T-helper 17 cell (primary cell): ENCODE results near the gene ANKRD27. TPM values are rescaled to one million over a fixed set of nuclear protein-coding genes. Genes with fewer than 3 reads are reported as not detected.
"Not testable (repeated sequence)": the region's sequence is repeated elsewhere in the genome, so short reads cannot be mapped to it uniquely, and the experiment has no call there.

Source experiments
- ATAC-seq: fragments of 150-1000 bp; cut with Tn5 transposase; 2 replicates; pipeline ENCODE4 v1.10.0; 2021; ENCODE audit warnings: mild to moderate bottlenecking, moderate library complexity
- DNase-seq, 3 donors: peaks; one replicate each; pipeline versions ENCODE4 v3.0.0 to v3.0.0-alpha.2; 2020 to 2021
- H3K9me3 ChIP-seq: one replicate; pipeline ENCODE4 v1.7.0; 2013; ENCODE audit warnings: low read length, mild to moderate bottlenecking; ENCODE audit not compliant: control insufficient read depth, poor library complexity, severe bottlenecking
- H3K27ac Mint-ChIP-seq: one replicate; pipeline ENCODE4 v1.8.0; 2022; ENCODE audit warnings: mild to moderate bottlenecking, moderate library complexity, mixed read lengths
- H3K27me3 Mint-ChIP-seq: one replicate; pipeline ENCODE4 v1.8.0; 2022; ENCODE audit warnings: mixed read lengths
- H3K36me3 Mint-ChIP-seq: one replicate; pipeline ENCODE4 v1.8.0; 2022; ENCODE audit warnings: low read depth, mixed read lengths
- H3K4me1 Mint-ChIP-seq: one replicate; pipeline ENCODE4 v1.8.0; 2022; ENCODE audit warnings: mild to moderate bottlenecking, mixed read lengths
- H3K4me3 Mint-ChIP-seq: one replicate; pipeline ENCODE4 v1.8.0; 2022; ENCODE audit warnings: mild to moderate bottlenecking, moderate library complexity, mixed read lengths
- total RNA-seq, 4 donors: library from RNA in 2 of 4; stranded (reverse) in 2 of 4; gene quantifications; one replicate each; pipeline ENCODE4 v1.2.3 and lab custom pipeline; 2022 to 2026

The ANKRD27 gene
- total RNA-seq, 2 donors from 2014 or later = 33.9 to 35.8 TPM

DNA sequence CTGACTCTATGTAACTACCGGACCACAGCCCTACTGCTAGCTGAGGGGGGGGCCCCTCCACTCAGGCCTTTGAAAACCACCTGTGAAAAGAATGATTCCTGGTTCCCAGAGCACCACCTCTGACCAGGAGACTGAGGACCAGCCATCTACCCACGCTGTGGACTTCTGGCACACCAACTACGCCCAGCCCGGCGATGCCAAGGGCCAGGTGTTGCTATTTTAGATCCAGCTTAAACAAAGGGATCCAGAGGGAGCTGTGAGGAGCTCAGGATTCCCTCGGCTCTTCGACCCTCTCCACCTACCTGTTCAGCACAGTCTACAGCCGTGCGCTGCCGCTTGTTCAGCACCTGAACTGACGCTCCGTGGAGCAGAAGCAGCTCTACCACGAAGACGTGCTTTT, 71.0 kb downstream of the ANKRD27 start:
- DNase-seq (no peak), ATAC-seq (no peak)
- H3K27me3 Mint-ChIP-seq = no peaks in the 10 kb centered on the region
- peaks cover 3% of the 10 kb centered on the region for H3K36me3 Mint-ChIP-seq
- no peak overlapping the region for H3K27ac Mint-ChIP-seq
- no peaks in the 10 kb centered on the region for H3K9me3 ChIP-seq
- H3K4me1 Mint-ChIP-seq = peaks cover 5% of the 10 kb centered on the region
- H3K4me3 Mint-ChIP-seq = no peak overlapping the region

DNA sequence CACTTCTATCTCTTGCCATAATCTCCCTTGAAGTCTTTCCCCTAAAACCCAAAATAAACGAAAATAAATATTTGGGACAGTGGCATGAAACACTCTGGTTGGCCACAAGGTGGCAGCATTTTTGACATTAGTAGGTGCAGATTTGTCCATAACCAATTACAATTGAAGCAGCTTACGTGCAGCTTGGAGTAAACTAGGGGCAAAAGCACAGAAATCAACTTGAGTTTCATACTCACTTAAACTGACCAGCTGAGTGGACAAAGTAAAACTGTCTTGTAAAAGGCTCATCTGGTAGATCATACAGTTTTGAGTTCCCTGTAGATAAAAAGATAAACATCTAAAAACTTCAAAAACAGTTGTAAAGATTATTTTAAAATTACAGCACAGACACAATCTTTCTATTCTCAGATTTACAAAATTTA, 75.2 kb downstream of the ANKRD27 start:
- no peaks in the 10 kb centered on the region for H3K9me3 ChIP-seq
- Mint-ChIP-seq H3K4me1 (peaks cover 7% of the 10 kb centered on the region), H3K27ac (peak overlapping the region; percentile 21), H3K4me3 (no peak overlapping the region), H3K27me3 (no peaks in the 10 kb centered on the region), H3K36me3 (peaks cover 3% of the 10 kb centered on the region)
- ATAC-seq = peak; percentile 68
- peak in 1 of 3 donors; percentile 34 for DNase-seq

DNA sequence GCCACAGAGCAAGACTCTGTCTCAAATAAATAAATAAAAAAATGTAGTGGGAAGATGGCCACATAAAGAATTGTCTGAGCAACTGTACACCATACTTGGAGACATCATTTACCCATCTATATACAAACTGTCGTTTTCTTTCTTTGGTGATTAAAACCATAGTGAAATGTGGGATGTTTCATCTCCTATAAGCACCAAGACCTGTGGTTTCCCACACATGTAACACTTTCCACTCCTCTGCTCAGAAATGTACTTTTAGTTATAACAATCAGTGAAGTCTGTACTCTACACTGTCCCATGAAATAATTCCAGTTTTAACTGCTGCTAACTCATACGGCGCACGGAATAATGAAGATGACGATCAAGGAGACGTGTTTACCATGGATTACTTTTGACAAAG, 75.7 kb downstream of the ANKRD27 start:
- Mint-ChIP-seq H3K4me3 (no peak overlapping the region), H3K27me3 (no peaks in the 10 kb centered on the region), H3K4me1 (peaks cover 7% of the 10 kb centered on the region), H3K27ac (peak overlapping the region; percentile 21), H3K36me3 (peaks cover 3% of the 10 kb centered on the region)
- no peak for DNase-seq
- ATAC-seq = no peak
- no peaks in the 10 kb centered on the region for H3K9me3 ChIP-seq

DNA sequence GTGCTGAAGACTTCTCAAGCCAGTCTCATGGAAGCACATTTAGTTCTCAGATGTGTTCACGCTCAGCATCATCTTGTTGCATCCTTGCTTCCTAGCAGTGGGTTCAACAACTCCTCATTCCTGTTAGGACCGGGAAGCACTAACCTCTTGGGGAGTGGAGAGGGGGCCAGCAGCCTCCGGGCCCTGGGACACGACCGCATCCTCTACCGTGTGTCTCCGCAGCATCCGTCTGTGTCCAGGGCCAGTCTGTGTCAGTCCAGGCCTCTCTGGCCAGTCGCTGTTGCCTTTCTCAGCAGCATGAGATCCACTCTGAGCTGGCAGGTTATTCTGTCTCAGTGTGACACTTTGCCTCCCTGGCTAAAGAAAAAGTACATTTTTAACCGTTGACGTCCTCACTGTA, 77.0 kb downstream of the ANKRD27 start:
- Mint-ChIP-seq H3K4me1 (peaks cover 7% of the 10 kb centered on the region), H3K4me3 (no peak overlapping the region), H3K27me3 (no peaks in the 10 kb centered on the region), H3K27ac (no peak overlapping the region), H3K36me3 (peaks cover 3% of the 10 kb centered on the region)
- DNase-seq (no peak), ATAC-seq (no peak)
- H3K9me3 ChIP-seq = no peaks in the 10 kb centered on the region

DNA sequence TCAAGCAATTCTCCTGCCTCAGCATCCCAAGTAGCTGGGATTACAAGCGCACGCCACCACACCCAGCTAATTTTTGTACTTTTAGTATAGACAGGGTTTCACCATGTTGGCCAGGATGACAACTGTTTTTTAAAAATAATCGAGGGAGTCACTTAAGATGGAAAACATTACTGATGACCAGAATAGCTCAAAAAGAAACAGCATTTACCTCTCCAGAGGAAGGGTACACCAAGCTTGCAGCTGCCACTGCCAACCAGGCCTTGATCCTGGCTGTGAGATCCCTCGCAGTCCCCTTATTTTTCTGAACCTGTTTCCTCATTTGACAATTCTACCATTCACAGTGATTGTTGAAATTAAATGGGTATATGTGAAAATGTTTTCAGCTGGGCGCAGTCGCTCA, 79.5 kb downstream of the ANKRD27 start:
- H3K36me3 Mint-ChIP-seq = peaks cover 6% of the 10 kb centered on the region
- H3K4me1 Mint-ChIP-seq = peaks cover 7% of the 10 kb centered on the region
- H3K9me3 ChIP-seq = no peaks in the 10 kb centered on the region
- no peak overlapping the region for H3K27ac Mint-ChIP-seq
- H3K4me3 Mint-ChIP-seq = no peak overlapping the region
- no peak for ATAC-seq
- H3K27me3 Mint-ChIP-seq = no peaks in the 10 kb centered on the region
- no peak for DNase-seq

DNA sequence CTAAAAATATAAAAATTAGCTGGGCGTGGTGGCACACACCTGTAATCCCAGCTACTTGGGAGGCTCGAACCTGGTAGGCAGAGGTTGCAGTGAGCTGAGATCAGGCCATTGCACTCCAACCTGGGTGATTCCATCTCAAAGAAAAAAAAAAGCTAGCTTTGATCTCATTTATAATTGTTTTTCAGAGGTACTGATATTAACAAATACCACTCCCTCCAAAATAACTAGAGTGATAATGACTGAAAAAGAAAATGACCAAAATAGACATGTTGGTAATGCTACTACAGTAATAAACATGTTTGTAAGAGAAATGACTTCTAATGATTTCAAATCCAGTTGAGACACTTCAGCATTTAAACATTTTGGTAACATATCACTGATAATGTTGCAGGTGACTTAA, 81.0 kb downstream of the ANKRD27 start:
- no peak for DNase-seq
- H3K27me3 Mint-ChIP-seq = no peaks in the 10 kb centered on the region
- H3K27ac Mint-ChIP-seq = peak overlapping the region; percentile 39
- H3K9me3 ChIP-seq = no peaks in the 10 kb centered on the region
- H3K36me3 Mint-ChIP-seq = peaks cover 3% of the 10 kb centered on the region
- no peak for ATAC-seq
- H3K4me1 Mint-ChIP-seq = peaks cover 2% of the 10 kb centered on the region
- H3K4me3 Mint-ChIP-seq = no peak overlapping the region

DNA sequence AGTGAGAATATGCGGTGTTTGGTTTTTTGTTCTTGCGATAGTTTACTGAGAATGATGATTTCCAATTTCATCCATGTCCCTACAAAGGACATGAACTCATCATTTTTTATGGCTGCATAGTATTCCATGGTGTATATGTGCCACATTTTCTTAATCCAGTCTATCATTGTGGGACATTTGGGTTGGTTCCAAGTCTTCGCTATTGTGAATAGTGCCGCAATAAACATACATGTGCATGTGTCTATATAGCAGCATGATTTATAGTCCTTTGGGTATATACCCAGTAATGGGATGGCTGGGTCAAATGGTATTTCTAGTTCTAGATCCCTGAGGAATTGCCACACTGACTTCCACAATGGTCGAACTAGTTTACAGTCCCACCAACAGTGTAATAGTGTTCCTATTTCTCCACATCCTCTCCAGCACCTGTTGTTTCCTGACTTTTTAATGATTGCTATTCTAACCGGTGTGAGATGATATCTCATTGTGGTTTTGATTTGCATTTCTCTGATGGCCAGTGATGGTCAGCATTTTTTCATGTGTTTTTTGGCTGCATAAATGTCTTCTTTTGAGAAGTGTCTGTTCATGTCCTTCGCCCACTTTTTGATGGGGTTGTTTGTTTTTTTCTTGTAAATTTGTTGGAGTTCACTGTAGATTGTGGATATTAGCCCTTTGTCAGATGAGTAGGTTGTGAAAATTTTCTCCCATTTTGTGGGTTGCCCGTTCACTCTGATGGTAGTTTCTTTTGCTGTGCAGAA, 87.1 kb downstream of the ANKRD27 start:
- DNase-seq, H3K27ac Mint-ChIP-seq, ATAC-seq, H3K9me3 ChIP-seq, H3K36me3 Mint-ChIP-seq, H3K4me3 Mint-ChIP-seq, H3K27me3 Mint-ChIP-seq: not testable (repeated sequence)
- peaks cover 11% of the 10 kb centered on the region for H3K4me1 Mint-ChIP-seq

DNA sequence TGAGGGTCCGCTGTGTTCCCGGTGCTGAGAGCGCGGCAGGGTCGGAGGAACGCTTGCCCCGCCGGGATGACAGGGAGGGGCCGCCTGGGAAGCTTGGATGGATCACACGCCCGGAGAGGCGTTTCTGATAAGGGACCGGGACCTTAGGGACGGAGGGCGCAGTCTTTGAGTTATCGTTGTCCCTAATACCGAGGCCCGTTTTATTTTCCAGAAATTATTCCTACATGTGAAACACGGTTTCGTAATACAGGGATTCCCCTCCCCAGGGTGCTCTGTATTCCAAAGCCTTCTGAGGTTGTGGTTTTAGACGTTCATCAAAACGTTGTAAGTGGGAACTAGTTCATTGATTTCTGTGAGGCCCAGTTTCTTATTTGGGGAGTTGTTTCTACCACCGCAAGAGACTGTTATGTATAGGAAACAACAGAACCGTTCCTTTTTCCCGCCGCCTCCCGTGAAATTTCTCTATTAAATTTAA, 93.2 kb downstream of the ANKRD27 start:
- no peak for ATAC-seq
- Mint-ChIP-seq H3K4me1 (peaks cover 20% of the 10 kb centered on the region), H3K27me3 (no peaks in the 10 kb centered on the region), H3K4me3 (peak overlapping the region; percentile 85), H3K36me3 (no peaks in the 10 kb centered on the region), H3K27ac (peak overlapping the region; percentile 62)
- H3K9me3 ChIP-seq = no peaks in the 10 kb centered on the region
- DNase-seq = no peak

DNA sequence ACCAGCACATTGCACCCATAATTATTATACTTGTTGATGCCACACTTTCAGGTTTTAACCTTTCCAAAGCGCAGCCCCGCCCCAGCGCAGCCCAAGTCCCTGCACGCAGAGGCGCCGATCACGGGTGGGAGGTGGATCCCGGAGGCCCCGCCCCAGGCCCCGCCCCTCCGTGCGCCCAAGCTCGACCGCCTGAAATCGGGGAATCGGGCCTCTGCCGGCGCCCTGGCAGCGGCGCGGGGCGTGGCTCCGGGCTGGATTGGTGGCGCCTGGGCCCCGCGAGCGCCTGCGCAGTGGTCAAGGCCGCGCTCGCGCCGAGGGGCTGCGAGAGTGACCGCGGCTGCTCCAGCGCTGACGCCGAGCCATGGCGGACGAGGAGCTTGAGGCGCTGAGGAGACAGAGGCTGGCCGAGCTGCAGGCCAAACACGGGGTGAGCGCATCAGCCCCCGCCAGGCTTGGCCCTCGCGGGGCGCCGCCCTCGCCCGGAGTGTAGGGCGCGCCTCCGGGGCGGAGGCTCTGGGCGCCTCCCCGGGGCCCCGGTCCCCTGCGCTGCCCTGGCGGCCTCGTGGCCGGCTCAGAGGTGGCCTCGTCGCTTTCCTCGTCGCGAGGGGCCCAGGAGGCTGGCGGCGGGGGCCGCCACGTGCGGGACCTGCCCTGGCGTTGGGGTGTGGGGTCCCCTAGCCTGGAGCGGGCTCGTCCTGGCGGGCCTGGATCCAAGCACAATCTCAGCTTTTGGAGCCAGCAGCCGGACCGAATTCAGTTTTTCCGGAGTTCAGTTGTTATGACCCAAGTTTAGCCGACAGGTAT, 93.9 kb downstream of the ANKRD27 start, which contains the start of gene PDCD5:
PDCD5 (plus strand) TSS at position 290 of the 804 bp plus-strand sequence; CDS start at position 362, 72 bp downstream.
- no peaks in the 10 kb centered on the region for H3K9me3 ChIP-seq
- Mint-ChIP-seq H3K27ac (peak within 1 kb of the TSS; percentile 84), H3K27me3 (no peaks in the 10 kb centered on the region), H3K4me3 (peak within 1 kb of the TSS; percentile 92), H3K36me3 (no peaks in the 10 kb centered on the region), H3K4me1 (peaks cover 15% of the 10 kb centered on the region)
- DNase-seq = peak; percentile 92 to 99 (median 97)
- ATAC-seq = peak; percentile 93

DNA sequence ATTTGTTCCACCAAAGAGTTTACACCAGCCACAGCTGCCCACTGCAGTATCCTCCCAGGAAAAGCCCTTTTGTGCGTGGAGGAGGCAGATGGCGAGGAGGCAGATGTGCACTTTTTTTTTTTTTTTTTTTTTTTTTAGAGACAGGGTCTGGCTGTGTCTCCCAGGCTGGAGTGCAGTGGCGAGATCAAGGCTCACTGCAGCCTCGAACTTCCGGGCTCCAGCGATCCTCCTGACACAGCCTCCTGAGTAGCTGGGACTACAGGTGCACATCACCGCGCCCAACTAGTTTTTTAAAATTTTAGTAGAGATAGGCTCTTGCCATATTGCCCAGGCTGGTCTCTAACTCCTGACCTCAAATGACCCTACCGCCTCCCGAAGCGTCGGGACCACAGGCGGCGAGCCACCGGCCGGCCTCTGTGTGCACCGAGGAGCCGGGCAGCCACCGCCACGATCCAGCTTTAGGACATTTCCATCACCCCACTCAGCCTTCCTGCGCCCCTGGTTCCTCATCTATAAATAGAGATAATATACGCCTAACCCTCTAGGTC, 94.6 kb downstream of the ANKRD27 start:
- Mint-ChIP-seq H3K4me1 (peaks cover 11% of the 10 kb centered on the region), H3K4me3 (peak overlapping the region; percentile 92), H3K27me3 (no peaks in the 10 kb centered on the region), H3K27ac (peak overlapping the region; percentile 84), H3K36me3 (no peaks in the 10 kb centered on the region)
- ATAC-seq = no peak
- DNase-seq = no peak
- H3K9me3 ChIP-seq = no peaks in the 10 kb centered on the region

DNA sequence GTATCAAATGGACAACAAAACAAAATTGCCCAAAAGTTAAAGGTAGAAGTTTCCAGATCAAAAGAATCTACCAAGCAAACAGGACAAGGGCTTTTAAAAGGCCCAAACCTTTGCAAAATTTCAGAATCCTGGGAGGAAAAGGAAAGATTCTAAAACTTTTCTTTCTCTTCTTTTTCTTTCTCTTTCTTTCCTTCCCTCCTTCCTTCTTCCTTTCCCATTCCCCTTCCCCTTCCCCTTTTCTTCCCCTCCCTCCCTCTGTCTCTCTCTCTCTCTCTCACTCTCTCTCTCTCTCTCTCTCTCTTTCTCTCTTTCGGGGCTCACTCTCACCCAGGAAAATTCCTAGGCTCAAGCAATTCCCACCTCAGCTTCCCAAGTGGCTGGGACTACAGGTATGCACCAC, 98.2 kb downstream of the ANKRD27 start:
- Mint-ChIP-seq H3K27ac (no peak overlapping the region), H3K27me3 (peaks cover 10% of the 10 kb centered on the region), H3K4me3 (no peak overlapping the region), H3K4me1 (peaks cover 7% of the 10 kb centered on the region), H3K36me3 (no peaks in the 10 kb centered on the region)
- DNase-seq = no peak
- no peaks in the 10 kb centered on the region for H3K9me3 ChIP-seq
- no peak for ATAC-seq

DNA sequence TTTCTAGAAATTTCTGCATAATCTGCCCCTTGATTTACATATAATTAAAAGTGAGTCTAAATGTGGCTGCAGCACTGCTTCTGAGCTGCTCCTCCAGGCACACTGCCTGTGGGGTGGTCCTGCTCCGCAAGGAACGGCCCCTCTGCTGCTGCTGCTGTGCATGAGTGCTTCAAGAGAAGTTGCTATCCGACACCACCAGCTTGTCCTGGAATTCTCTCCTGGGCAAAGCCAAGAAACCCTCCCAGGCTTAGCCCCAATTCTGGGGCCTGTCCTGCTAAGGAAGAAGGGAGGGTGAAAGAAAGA, 101.5 kb downstream of the ANKRD27 start:
- H3K4me3 Mint-ChIP-seq = no peak overlapping the region
- peaks cover 2% of the 10 kb centered on the region for H3K36me3 Mint-ChIP-seq
- no peak overlapping the region for H3K27ac Mint-ChIP-seq
- no peaks in the 10 kb centered on the region for H3K9me3 ChIP-seq
- DNase-seq = no peak
- ATAC-seq = no peak
- H3K27me3 Mint-ChIP-seq = peaks cover 20% of the 10 kb centered on the region
- H3K4me1 Mint-ChIP-seq = peaks cover 11% of the 10 kb centered on the region

DNA sequence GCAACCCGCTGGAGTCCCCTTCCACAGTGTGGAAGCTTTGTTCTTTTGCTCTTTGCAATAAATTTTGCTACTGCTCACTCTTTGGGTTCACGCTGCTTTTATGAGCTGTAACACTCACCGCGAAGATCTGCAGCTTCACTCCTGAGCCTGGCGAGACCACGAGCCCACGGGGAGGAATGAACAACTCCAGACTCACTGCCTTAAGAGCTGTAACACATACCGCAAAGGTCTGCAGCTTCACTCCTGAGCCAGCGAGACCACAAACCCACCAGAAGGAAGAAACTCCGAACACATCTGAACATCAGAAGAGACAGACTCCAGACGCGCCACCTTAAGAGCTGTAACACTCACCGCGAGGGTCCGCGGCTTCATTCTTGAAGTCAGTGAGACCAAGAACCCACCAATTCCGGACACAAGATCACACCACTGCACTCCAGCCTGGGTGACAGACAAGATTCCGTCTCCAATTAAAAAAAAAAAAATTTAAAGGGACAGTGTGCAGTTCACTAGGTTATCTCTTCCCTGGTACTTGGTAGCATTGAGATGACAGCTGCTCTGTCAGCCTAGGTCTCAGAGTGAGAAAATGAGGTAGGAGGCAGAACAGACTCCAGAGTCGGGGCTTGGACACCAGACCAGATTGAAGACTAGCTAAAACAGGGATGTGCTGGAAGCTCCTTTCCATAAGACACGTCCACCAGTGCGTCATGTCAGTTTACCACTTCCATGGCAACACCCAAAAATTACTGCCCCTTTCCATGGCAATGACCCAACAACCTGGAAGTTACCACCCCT, 102.1 kb downstream of the ANKRD27 start:
- DNase-seq, H3K36me3 Mint-ChIP-seq, H3K9me3 ChIP-seq, H3K27ac Mint-ChIP-seq, ATAC-seq: not testable (repeated sequence)
- Mint-ChIP-seq H3K4me1 (peaks cover 11% of the 10 kb centered on the region), H3K4me3 (peak overlapping the region; percentile 76), H3K27me3 (peaks cover 20% of the 10 kb centered on the region)
